NCI-H146 (cell line): ENCODE data around the gene CACNB2.
"Not testable (repeated sequence)": the region's sequence is repeated elsewhere in the genome, so short reads cannot be mapped to it uniquely, and the experiment has no call there.

Source experiments
- DNase-seq: peaks from one replicate; lab custom pipeline; 2025; lab: John Stamatoyannopoulos, UW

CACNB2 gene

GRCh38 chr10:18145652-18146051 lies 5.4 kb downstream of the CACNB2 start:
- no peak for DNase-seq

GRCh38 chr10:18149196-18149800 lies 9.1 kb downstream of the CACNB2 start:
- no peak for DNase-seq

- DNase-seq, result no peak
Measured at GRCh38 chr10:18151356-18151890, 11.2 kb downstream of the CACNB2 start.

- not testable (repeated sequence) for DNase-seq
Measured at GRCh38 chr10:18153381-18153780, 13.2 kb downstream of the CACNB2 start.

- no peak for DNase-seq
Measured at GRCh38 chr10:18155321-18155720, 15.1 kb downstream of the CACNB2 start.

GRCh38 chr10:18156797-18157196 lies 16.6 kb downstream of the CACNB2 start:
- not testable (repeated sequence) for DNase-seq

GRCh38 chr10:18157881-18158280 lies 17.7 kb downstream of the CACNB2 start:
- DNase-seq, result no peak

GRCh38 chr10:18158773-18159265 lies 18.6 kb downstream of the CACNB2 start:
- no peak for DNase-seq

- no peak for DNase-seq
Measured at GRCh38 chr10:18159557-18159956, 19.3 kb downstream of the CACNB2 start.

- DNase-seq, result no peak
Measured at GRCh38 chr10:18162021-18162627, 21.9 kb downstream of the CACNB2 start.

GRCh38 chr10:18164093-18164492 lies 23.9 kb downstream of the CACNB2 start:
- DNase-seq, result no peak

GRCh38 chr10:18164748-18165361 lies 24.6 kb downstream of the CACNB2 start:
- DNase-seq, result no peak

- DNase-seq, result no peak
Measured at GRCh38 chr10:18178854-18179483, 38.7 kb downstream of the CACNB2 start.

GRCh38 chr10:18179891-18180290 lies 39.7 kb downstream of the CACNB2 start:
- DNase-seq, result no peak

GRCh38 chr10:18181382-18181781 lies 41.2 kb downstream of the CACNB2 start:
- not testable (repeated sequence) for DNase-seq

- no peak for DNase-seq
Measured at GRCh38 chr10:18185621-18186020, 45.4 kb downstream of the CACNB2 start.

GRCh38 chr10:18190840-18191239 lies 50.6 kb downstream of the CACNB2 start:
- no peak for DNase-seq

- no peak for DNase-seq
Measured at GRCh38 chr10:18194634-18195033, 54.4 kb downstream of the CACNB2 start.

GRCh38 chr10:18195060-18195799 lies 55.0 kb downstream of the CACNB2 start:
- no peak for DNase-seq

- no peak for DNase-seq
Measured at GRCh38 chr10:18196806-18197550, 56.8 kb downstream of the CACNB2 start.

- DNase-seq, result no peak
Measured at GRCh38 chr10:18197706-18198105, 57.5 kb downstream of the CACNB2 start.
